GM23248 (cell line): ENCODE results near the gene YTHDF1. TPM values are rescaled to one million over a fixed set of nuclear protein-coding genes. Genes with fewer than 3 reads are reported as not detected.
"Not testable (repeated sequence)": the region's sequence is repeated elsewhere in the genome, so short reads cannot be mapped to it uniquely, and the experiment has no call there.

Experiments
- DNase-seq: peaks from one replicate; pipeline ENCODE4 v3.0.0-alpha.2; 2015
- H2AFZ ChIP-seq: fragments of 200-600 bp; sonication (generic); 2 replicates; pipeline ENCODE4 v1.6.1; 2016; ENCODE audit warnings: antibody characterized with exemption
- H3F3A ChIP-seq: fragments of 200-600 bp; sonication (generic); 2 replicates; pipeline ENCODE4 v1.6.1; 2016; ENCODE audit warnings: mild to moderate bottlenecking, antibody characterized with exemption, mixed run types; ENCODE audit not compliant: insufficient read depth
- H3K27ac ChIP-seq: fragments of 200-600 bp; sonication (generic); 2 replicates; pipeline ENCODE4 v1.5.1; 2016; ENCODE audit warnings: mild to moderate bottlenecking
- H3K27me3 ChIP-seq: fragments of 200-600 bp; sonication (generic); replicated peaks from 2 replicates; pipeline ENCODE4 v1.6.1; 2016; ENCODE audit warnings: mild to moderate bottlenecking; ENCODE audit not compliant: insufficient read depth
- H3K36me3 ChIP-seq: fragments of 200-600 bp; sonication (generic); 2 replicates; pipeline ENCODE4 v1.6.1; 2016; ENCODE audit warnings: low read depth, mild to moderate bottlenecking
- H3K4me1 ChIP-seq: fragments of 200-600 bp; sonication (generic); 2 replicates; pipeline ENCODE4 v1.6.1; 2016; ENCODE audit warnings: mild to moderate bottlenecking; ENCODE audit not compliant: insufficient read depth
- H3K4me2 ChIP-seq: fragments of 200-600 bp; sonication (generic); one replicate; pipeline ENCODE4 v1.6.1; 2016; ENCODE audit warnings: mild to moderate bottlenecking; ENCODE audit not compliant: unreplicated experiment
- H3K4me3 ChIP-seq: fragments of 200-600 bp; sonication (generic); 2 replicates; pipeline ENCODE4 v1.5.1; 2016; ENCODE audit warnings: mild to moderate bottlenecking
- H3K79me2 ChIP-seq: fragments of 200-600 bp; sonication (generic); 2 replicates; pipeline ENCODE4 v1.6.1; 2016; ENCODE audit warnings: mild to moderate bottlenecking; ENCODE audit not compliant: insufficient read depth
- H3K9ac ChIP-seq: fragments of 200-600 bp; sonication (generic); 2 replicates; pipeline ENCODE4 v1.6.1; 2016; ENCODE audit warnings: mild to moderate bottlenecking
- H3K9me2 ChIP-seq: fragments of 200-600 bp; sonication (generic); 2 replicates; pipeline ENCODE4 v1.6.1; 2016; ENCODE audit warnings: mixed run types, mild to moderate bottlenecking, moderate library complexity; ENCODE audit not compliant: insufficient read depth
- H3K9me3 ChIP-seq: fragments of 200-600 bp; sonication (generic); one replicate; pipeline ENCODE4 v1.6.1; 2017; ENCODE audit warnings: low read depth
- H4K20me1 ChIP-seq: fragments of 200-600 bp; sonication (generic); 2 replicates; pipeline ENCODE4 v1.6.0; 2016; ENCODE audit not compliant: insufficient read depth
- EZH2 ChIP-seq: fragments of 200-600 bp; sonication (generic); IDR thresholded peaks from 2 replicates; pipeline ENCODE4 v1.6.1; 2018; ENCODE audit warnings: antibody characterized with exemption, mild to moderate bottlenecking; ENCODE audit not compliant: insufficient read depth, poor library complexity, severe bottlenecking
- EZH2phosphoT487 ChIP-seq: fragments of 200-600 bp; sonication (generic); IDR thresholded peaks from 2 replicates; pipeline ENCODE4 v1.6.1; 2018; ENCODE audit warnings: antibody characterized with exemption, moderate library complexity, mild to moderate bottlenecking, low read depth; ENCODE audit not compliant: insufficient read depth
- WGBS, 2 experiments: methylation state at CpG; one replicate each; pipeline ENCODE4 v1.1.6; 2015 to 2017; ENCODE audit warnings: low lambda C conversion rate in 2 of 2, low coverage in 1 of 2; ENCODE audit errors: missing lambda C conversion rate in 2 of 2; 5-methylcytosine and 5-hydroxymethylcytosine counted together
- in situ Hi-C: fragments of 300-500 bp; cut with MboI; formaldehyde crosslinking; loops from 2 replicates; pipeline ENCODE4 v1.15.0; 2020
- polyA plus RNA-seq: library from polyadenylated mRNA; unstranded; fragments of >200 nt; fragmentation: Nextera tagmentation; extraction: Ambion mirVana; gene quantifications from 2 replicates; pipeline ENCODE4 v1.2.1, GENCODE V29; 2016
- total RNA-seq: library from RNA; depleted of rRNA; stranded (reverse); fragments of >200 nt; shearing (Covaris generic); gene quantifications from 2 replicates; pipeline ENCODE4 v1.2.3, GENCODE V29; 2014

The YTHDF1 gene
- total and polyA plus RNA-seq, 2 experiments from 2014 or later, result 16.7 to 20.4 TPM

DNA sequence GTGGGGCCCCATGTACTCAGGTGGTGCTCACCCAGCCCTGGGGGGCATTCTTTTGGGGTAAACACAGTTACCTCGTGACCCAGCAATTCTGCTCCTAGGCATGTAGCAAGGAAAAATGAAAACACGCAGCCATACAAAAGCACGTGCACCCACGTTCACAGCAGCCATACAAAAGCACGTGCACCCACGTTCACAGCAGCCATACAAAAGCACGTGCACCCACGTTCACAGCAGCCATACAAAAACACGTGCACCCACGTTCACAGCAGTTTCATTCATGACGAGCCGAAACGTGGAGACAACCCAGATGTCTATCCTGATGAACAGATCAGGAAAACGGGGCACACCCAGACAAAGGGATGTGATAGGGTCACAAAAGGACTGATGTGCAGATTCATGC lies 57.1 kb downstream of the YTHDF1 start:
- WGBS, 2 experiments, result 52 to 54% methylated on average over 14 of the region's 14 CpGs
- H2AFZ ChIP-seq, result no peak overlapping the region
- H3K27ac ChIP-seq, result no peak overlapping the region
- no peaks in the 10 kb centered on the region for H4K20me1 ChIP-seq
- no peak overlapping the region for H3K9ac ChIP-seq
- H3K27me3 ChIP-seq, result peaks cover 42% of the 10 kb centered on the region
- no peaks in the 10 kb centered on the region for H3K9me2 ChIP-seq
- no peaks in the 10 kb centered on the region for H3K36me3 ChIP-seq
- no peaks in the 10 kb centered on the region for H3K4me1 ChIP-seq
- TF ChIP-seq EZH2 (no peak), EZH2phosphoT487 (no peak)
- no peak for DNase-seq
- no peak overlapping the region for H3K4me2 ChIP-seq
- no peaks in the 10 kb centered on the region for H3F3A ChIP-seq
- no peaks in the 10 kb centered on the region for H3K9me3 ChIP-seq
- in situ Hi-C loops, result no loop called here
- no peaks in the 10 kb centered on the region for H3K79me2 ChIP-seq
- no peak overlapping the region for H3K4me3 ChIP-seq

- H2AFZ ChIP-seq, result no peak overlapping the region
- DNase-seq, result no peak
- peaks cover 44% of the 10 kb centered on the region for H3K27me3 ChIP-seq
- no peaks in the 10 kb centered on the region for H3K79me2 ChIP-seq
- H3K4me1 ChIP-seq, result no peaks in the 10 kb centered on the region
- H3K36me3 ChIP-seq, result no peaks in the 10 kb centered on the region
- H3K9ac ChIP-seq, result no peak overlapping the region
- no peaks in the 10 kb centered on the region for H3K9me3 ChIP-seq
- no peak overlapping the region for H3K4me2 ChIP-seq
- WGBS, 2 experiments, result 60 to 68% methylated on average over 2 of the region's 2 CpGs
- in situ Hi-C loops, result no loop called here
- no peaks in the 10 kb centered on the region for H3K9me2 ChIP-seq
- H4K20me1 ChIP-seq, result no peaks in the 10 kb centered on the region
- H3K27ac ChIP-seq, result no peak overlapping the region
- H3F3A ChIP-seq, result no peaks in the 10 kb centered on the region
- TF ChIP-seq EZH2phosphoT487 (no peak), EZH2 (no peak)
- H3K4me3 ChIP-seq, result no peak overlapping the region
Observed at GRCh38 chr20:63158352-63158751, 57.6 kb downstream of the YTHDF1 start.

DNA sequence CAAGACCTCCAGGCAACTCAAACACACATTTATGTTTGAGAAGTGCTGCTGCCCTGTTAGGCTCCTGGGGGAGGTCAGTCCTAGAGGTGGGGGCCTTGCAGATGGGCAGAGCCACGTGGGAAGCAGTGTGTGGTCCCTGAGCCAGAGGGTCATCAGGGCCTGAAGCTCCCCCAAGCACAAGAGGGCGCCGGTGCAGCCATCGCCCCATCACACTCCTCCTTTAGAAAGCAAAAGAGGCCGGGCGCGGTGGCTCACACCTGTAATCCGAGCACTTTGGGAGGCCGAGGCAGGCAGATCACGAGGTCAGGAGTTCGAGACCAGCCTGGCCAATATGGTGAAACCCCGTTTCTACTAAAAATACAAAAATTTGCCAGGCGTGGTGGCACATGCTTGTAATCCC lies 58.5 kb downstream of the YTHDF1 start:
- H3K9me2 ChIP-seq, in situ Hi-C loops, H3K27ac ChIP-seq, H3K4me3 ChIP-seq, H3K36me3 ChIP-seq, H4K20me1 ChIP-seq, H3K9ac ChIP-seq, H3K79me2 ChIP-seq, DNase-seq, H3K9me3 ChIP-seq, H3K4me2 ChIP-seq, H3F3A ChIP-seq, H3K4me1 ChIP-seq, H2AFZ ChIP-seq: not testable (repeated sequence)
- 62% methylated on average over 12 to 13 of the region's 13 CpGs for WGBS, 2 experiments
- H3K27me3 ChIP-seq, result peaks cover 42% of the 10 kb centered on the region

DNA sequence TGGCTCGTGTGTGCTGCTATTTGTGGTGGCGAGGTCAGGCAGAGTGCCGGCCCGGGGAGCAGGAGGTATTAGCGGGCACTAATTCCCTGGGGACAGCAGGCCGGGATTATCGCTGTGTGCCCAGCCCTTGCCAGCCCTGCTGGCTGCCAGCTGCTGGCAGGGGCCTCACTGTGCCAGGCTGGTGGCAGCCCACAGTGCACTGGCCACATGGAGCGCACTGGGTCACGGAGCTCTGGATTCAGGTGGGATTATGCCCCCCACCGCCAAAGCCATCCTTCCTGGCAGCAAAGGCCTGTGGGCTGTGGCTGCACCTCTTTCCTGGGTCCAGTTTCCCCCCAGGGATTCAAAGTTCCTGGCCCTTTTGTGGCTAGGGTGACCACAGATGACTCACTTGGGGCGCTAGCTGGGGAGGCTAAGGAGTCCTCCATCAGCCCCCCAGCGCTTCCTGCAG lies 59.7 kb downstream of the YTHDF1 start:
- TF ChIP-seq EZH2phosphoT487 (no peak), EZH2 (no peak)

More for the DNA sequence above, 59.7 kb downstream of the YTHDF1 start:
- Histone ChIP-seq H3F3A (no peaks in the 10 kb centered on the region), H3K4me1 (no peaks in the 10 kb centered on the region), H3K9me3 (no peaks in the 10 kb centered on the region), H3K4me2 (no peak overlapping the region), H3K9ac (no peak overlapping the region), H3K27ac (no peak overlapping the region), H3K79me2 (no peaks in the 10 kb centered on the region), H3K9me2 (no peaks in the 10 kb centered on the region), H3K36me3 (no peaks in the 10 kb centered on the region), H3K4me3 (no peak overlapping the region), H2AFZ (no peak overlapping the region), H3K27me3 (peaks cover 44% of the 10 kb centered on the region), H4K20me1 (no peaks in the 10 kb centered on the region)
- in situ Hi-C loops, result no loop called here
- WGBS, 2 experiments, result 49 to 57% methylated on average over 12 of the region's 12 CpGs
- no peak for DNase-seq
